ENCODE results near the gene PIM2.

PIM2 gene

DNA sequence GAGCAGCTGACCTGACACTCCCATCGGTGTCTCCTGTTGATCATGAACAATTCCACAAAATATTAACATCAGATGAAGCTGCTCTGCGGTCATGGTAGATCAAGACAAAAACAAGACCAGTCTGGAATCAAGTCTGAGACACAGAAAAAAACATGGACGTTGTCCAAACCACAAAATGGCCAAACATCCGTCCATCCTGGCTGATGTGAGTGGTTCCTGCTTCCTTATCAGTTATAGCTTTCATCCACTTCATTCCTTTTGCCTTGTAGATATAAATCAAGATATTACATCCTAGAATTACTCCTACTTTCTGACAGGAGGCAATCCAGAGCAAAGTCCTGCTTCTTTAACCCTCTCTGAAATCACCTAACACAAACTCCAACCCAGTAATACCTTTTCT, 54.6 kb downstream of the PIM2 start:
- DNase-seq (ENCODE audit: low spot score) = no peak
